GM21619 (cell line): ENCODE results near the gene RRP1B.
A peak's percentile ranks its signal among the peaks of the same experiment; 100 is the strongest.
"Not testable (repeated sequence)": the region's sequence is repeated elsewhere in the genome, so short reads cannot be mapped to it uniquely, and the experiment has no call there.

ENCODE experiments used
- ATAC-seq: cut with Tn5 transposase; IDR thresholded peaks from one replicate; pipeline ENCODE4 v1.9.1; 2021; ENCODE audit not compliant: unreplicated experiment

RRP1B gene

DNA sequence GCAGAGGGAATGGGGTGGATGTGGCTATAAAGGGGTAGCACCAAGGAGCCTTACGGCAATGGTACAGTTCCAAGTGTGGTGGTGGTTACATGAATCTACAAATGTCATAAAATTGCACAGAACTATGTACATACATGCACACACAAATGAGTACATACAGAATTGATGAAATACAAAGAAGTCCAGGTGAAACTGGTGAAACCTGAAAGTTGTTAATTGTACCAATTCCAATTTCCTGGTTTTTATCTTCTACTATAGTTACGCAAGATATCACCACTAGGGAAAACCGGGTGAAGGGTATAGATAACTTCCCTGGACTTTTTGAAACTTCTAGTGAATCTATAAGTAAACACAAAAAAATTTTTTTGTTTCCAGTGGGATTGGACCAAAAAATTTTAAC is 19.0 kb upstream of the RRP1B start:
- no peak for ATAC-seq

DNA sequence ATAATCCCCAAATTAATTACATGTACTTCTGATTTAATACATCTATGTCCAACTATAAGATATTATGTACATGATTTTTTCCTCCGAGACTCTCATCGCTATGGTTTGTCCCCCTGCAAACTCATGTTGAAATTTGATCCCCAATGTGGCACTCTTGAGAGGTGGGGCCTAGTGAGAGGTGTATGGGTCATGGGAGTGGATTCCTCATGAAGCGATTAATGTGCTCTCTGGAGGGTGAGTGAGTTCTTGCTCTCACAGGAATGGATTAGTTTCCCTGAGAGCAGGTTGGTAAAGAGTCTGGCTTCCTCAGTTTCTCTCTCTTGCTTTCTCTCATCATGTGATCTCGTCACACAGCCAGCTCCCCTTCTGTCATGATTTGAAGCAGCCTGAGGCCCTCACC is 16.2 kb upstream of the RRP1B start:
- ATAC-seq = no peak

DNA sequence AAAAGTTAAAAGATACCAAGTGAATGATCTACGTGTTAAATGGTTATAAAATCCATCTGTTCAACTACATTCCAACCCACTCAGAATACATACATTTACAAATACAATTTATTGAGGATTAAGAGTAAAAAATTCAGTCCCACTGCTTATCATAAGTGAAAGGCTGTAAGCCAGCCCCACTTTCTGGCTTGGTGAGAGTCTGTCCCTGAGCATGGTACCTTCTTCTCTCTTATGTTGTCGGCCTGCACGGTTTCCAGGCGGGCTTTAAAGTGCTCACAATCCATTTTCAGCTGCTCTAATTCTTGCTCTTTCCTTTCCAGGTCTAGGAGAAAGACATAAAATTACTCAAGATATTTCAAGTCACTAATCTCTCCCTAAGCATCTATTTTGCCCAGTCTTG is 15.3 kb upstream of the RRP1B start:
- no peak for ATAC-seq

DNA sequence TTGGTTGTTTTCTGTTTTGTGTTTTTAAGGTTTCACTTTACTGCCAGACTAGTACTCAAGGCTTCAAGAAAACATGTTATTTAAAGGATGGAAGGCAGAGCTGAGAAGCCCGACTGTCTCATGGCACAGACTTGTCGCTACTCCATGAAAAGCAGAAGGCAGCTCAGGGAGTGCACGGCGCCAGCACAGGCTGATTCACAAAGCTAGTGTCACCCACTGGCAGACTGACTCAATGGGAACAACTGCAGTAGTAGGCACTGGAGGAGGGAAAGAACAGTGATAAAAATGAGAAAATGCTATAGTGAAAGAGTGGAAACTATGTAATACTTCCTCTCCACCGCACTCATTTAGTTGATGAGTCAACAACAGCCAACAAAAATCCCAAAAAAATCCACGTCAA is 14.8 kb upstream of the RRP1B start:
- ATAC-seq = no peak

DNA sequence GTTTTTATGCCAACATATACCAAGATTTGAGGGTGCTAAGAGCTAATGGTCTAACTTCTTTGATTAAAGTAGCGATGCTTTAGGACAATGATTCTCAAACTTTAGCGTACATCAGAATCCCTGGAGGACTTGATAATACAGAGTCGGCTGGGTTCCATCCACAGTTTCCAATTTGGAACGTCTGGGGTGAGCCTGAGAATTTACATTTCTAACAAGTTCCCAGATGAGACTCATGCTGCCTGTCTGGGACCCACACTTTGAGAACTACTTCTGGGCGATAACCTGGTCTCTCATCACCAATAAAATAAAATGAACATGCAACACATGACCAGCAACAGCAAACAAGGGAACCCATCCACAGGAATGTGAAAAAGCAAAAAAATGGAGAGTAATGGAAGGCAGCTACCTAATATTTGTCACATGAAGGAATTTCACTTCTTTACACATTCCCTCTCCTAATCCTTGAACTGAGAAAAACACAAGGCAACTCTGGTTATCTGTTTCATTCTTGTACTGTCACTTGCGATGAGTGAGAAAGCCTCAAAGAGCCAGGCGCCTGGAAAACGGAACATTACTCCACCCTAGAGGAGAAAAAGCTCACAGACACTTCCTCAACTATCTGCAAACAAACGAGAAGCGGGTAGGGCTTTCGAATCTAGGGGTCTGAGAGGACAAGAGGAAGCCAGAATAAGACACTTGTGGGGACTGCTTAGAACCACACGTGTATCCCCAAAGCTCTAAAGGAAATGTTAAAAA is 14.0 kb upstream of the RRP1B start:
- no peak for ATAC-seq

DNA sequence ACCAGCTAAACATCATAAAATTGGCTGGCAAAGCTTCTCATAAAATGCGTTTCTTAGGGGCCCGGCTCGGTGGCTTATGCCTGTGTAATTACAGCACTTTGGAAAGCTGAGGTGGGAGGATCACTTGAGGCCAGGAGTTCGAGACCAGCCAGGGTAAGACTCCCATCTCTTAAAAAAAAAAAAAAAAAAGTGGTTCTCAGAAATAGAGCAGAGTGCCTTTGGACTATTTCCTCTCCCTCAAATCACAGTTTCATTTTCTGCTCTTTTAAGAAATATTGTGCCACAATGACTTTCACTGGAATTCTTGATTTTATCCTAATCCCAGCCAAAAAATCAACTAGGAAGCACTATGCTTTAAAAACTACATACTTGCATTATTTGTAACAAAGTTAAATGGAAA is 13.4 kb upstream of the RRP1B start:
- ATAC-seq = no peak

DNA sequence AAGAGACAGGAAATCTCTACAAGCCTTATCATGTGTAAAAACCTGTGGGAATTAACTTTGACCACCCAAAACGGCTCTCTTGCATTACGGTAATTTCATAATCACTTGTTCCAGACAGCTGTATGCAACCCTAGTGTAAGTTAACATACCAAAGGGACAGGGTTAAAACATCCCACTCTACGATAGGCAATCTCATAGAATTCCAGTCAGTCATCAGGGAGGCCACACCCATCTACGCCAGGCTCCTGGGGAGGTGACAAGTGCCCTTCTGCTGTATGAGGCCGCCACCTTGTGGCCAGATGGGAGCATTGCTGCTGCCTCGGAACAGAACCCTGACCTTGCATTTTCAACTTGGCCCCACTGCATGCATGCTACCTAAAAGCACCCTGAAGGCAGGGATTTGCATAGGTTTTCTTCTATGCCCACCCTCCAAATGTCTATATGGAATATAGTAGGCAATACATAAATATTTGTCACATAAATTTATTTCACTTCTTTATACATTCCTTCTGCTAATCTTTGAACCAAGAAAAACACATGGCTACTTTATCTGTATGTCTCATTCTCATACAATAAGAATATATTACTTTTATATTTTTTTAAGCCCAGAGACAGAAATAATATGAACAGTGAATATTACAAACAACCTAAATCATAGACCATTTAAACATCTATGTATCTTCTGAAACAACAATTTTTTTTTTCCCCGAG is 12.7 kb upstream of the RRP1B start:
- peak; percentile 81 for ATAC-seq

DNA sequence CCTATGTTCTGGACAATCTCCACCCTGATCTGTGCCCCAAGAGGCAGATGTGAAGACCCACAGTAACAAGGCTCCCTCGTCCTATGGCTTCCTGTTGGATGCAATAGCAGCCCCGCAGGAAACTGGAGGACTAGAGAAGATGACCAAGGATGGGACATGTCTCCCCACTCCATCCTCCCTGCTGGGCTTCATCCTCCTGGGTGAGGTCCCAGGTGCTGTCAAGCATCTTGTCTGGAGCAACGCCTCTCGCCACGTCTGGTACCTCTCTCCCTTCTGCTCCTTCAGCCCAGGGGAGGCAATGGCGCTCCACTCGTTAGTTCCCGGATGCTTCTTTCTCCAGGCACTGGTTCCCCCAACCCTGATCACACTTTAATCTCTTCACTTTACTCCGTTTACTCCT is 11.2 kb upstream of the RRP1B start:
- no peak for ATAC-seq

DNA sequence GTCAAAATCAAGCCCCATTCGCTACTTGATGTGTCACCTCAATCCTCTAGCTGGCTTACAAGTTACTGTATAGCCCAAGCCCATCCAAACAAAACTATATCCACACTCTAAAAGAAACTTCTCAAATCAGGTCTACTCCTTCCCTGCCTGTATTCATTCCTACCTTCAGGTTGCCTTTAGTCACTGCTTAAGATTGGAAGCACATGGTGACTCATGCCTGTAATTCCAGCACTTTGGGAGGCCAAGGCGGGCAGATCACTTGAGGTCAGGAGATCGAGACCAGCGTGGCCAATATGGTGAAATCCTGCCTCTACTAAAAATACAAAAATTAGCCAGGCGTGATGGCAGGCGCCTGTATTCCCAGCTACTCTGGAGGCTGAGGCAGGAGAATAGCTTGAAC is 7.4 kb upstream of the RRP1B start:
- not testable (repeated sequence) for ATAC-seq

DNA sequence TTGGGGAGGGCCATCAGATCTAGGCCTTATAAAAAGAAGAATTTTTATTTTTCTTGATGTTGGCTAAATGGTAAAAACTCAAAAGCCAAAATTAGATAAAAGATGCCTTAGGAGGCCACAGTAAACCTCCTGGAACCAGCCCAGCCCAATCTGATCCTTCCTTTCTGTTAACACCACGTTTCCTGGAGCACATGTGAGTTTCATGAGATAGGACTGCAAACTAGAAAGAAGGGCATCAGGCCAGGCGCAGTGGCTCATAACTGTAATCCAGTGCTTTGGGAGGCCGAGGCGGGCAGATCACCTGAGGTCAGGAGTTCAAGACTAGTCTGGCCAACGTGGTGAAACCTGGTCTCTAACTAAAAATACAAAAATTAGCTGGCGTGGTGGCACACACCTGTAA is 6.7 kb upstream of the RRP1B start:
- ATAC-seq = no peak

DNA sequence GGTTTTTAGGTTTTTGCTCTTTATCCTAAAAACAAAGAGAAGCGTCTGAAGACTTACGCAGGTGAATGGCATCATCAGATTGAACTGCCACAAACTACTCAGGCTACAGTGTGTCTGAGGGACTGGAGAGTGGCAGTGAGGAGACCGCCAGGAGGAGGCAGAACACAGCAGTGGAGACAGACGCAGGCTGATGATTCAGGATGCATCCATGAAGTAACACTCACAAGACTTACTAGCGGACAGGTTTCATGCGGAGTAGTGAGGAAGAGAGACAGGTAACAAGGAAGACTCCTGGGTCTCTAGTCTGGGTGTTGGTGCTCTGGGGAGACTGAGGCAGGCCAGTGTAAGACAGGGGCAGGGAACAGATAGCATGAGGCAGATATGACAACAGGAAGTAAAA is 5.7 kb upstream of the RRP1B start:
- no peak for ATAC-seq

DNA sequence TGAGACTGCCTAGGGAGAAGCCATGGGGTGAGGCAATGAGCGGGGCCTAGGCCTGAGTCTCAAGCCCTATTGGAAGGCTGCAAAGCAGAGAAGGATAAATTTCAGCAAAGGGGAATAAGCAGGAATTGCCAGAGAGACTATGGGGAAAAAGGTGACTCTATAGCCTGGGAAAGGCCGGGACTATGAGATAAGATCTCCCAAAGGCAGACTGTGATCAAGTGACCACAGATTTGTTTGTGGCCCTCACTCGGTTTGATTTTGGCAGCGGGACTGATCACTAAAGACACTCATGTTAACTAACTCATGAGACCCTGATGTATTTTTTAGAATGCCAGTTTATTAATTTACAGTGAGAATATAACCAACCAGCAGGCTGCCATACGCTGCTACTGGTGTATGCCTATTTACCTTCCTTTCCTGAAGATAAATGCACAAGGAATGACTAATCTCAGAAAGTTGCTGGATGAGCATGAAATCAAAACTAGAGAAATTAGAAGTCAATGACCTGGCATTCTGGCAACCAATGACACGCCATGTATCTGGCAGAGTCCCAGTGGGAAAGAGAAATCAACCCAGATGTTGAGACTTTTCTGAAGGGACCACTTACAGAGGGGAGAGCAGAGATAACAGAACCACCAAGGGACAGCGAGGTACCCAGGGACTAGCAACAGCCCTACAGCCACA is 4.4 kb upstream of the RRP1B start:
- no peak for ATAC-seq

DNA sequence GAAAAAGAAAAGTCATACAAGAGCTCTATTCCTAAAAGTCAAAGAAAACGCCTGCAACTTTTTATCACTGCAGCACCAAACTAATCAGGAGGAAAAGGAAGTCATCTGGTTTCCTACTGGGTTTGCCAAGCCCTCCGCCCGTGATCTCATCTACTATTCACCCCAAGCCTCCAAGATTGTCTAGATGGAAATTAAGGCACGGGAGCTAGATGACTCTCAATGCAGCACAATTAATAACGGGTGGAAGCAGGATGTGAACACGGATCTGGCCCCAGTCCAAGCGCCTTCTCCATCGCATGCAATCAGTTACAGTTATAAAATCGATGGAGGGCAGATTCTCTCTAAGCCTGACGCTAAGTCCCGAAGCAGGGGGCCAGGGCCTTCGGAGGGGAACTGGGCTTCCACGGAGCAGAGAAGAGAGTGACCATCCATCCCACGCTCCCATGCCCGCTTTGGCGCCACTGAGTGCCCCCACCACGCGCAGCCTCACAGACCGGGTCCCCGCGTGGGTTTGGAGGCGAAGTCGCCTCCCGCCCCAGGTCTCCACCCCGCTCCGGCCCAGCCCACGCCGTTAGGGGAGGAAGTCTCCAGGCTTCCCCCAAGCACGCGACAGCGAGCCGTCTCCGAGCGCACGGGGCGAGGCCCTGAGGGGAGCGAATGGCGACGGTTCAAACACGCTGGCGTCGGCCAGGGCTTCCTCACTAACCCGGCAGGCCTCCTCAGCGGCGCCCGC is 1.8 kb upstream of the RRP1B start:
- no peak for ATAC-seq

DNA sequence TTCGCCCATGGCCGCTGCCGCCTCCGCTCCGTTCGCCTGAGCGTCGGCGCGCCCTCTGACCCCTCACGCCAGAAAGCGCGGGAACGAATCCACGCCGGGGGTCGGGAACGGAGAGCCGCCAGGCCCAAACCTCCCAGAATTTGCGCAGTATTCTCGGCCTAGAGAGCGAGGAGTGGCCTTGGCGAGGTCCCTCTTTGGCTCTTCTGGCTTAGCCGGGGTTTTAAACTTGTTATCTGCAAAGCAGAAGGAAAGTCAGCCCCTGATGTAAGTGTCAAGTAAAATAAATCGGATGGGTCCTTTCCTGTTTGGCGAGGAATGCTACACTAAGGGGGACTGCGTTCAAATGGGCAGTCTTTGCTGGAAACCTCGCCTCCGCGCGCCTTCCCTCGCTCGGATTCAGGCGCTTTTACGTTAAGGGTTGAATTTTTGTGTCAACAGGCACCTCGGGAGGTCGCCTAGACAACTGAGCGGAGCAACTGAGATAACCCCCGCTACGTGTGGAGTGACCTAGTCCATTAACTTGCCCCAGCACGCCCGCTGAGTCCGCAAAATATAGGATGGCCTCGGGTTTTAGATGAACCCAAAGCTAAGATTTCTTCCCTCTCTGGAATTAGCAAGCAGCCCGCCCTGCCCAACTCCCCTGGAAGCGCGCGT is 1.1 kb upstream of the RRP1B start:
- ATAC-seq = no peak

DNA sequence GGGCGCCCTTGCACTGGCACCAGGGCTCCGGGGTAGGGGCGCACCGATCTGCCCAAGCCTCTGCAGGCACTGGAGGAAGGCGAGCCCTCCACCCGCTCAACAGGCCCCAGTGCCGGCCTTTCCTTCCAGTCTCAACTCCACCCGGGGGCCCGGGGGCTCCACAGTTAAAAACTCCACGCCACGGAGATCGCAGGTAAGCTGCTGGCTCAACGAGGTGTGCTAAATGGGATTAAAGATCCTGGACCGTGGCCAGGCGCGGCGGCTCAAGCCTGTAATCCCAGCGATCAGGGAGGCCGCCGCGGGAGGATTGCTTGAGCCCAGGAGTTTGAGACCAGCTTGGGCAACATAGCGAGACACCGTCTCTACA is 608 bp upstream of the RRP1B start:
- ATAC-seq = no peak

DNA sequence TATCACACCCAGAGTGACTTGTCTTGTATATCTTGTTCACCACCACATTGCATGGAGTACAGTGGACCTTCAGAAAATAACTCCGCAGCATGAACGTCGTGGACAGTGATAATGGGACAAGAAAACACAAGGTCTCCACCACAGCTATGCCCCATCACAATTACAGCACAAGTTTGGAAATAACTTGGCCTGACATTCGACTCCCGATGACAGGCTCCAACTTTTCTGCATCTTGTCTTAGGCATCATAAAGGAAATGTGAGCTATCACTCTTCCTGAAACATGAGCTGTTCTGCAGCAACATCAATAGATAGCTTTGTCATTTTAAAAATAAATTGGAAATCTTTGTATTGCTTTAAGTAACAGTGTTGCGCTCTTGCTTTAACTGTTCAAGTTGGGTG is 2.9 kb downstream of the RRP1B start:
- ATAC-seq = no peak

DNA sequence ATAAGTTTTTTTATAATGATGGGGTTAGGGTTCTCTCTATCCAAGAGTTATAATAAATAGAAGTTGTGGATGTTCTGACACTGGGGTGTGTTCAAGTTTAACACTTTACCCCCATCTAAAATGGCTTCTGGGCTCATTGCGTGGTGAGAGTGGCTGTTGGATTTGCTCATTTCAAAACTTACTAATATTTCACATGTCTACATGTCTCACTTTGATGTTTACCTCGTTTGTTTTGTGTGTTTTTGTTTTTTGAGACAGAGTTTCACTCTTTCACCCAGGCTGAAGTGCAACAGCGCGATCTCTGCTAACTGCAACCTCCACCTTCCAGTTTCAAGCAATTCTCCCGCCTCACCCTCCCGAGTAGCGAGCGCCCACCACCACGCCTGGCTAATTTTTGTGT is 3.7 kb downstream of the RRP1B start:
- no peak for ATAC-seq

DNA sequence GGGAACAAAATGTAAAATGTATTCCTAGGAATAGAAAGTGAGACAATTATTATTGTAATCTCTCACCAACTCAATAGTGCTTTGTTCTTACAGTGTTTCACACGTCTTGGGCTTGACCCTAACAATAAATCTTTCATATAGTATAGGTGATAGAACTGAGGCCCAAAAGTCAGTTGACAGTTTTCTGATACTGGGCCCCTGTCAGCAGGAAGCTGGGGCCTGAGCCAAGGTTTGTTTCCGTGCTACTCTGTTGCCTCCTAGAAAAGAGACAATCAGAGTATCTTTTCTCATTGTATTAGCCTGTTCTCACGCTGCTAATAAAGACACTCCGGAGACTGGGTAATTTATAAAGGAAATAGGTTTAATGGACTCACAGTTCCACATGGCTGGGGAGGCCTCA is 5.0 kb downstream of the RRP1B start:
- no peak for ATAC-seq

DNA sequence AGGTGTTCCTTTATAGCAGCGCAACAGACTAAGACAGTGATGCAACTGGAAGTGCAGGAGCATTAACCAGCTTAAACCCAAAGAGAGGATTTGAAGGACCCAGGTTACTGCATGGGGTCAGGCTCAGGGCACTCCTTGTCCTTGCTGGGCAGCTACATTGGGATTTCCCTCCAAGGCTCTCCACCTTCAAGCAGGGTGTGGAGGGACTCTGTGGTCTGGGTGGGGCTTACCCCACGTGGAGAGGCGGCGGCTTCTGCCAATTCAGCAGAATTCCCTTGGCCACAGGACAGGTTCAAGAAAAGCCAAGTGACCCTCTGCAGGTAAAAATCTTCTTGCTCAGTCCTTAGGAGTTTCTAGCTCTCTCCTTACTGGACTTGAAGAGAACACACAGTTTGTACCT is 6.5 kb downstream of the RRP1B start:
- ATAC-seq = no peak

DNA sequence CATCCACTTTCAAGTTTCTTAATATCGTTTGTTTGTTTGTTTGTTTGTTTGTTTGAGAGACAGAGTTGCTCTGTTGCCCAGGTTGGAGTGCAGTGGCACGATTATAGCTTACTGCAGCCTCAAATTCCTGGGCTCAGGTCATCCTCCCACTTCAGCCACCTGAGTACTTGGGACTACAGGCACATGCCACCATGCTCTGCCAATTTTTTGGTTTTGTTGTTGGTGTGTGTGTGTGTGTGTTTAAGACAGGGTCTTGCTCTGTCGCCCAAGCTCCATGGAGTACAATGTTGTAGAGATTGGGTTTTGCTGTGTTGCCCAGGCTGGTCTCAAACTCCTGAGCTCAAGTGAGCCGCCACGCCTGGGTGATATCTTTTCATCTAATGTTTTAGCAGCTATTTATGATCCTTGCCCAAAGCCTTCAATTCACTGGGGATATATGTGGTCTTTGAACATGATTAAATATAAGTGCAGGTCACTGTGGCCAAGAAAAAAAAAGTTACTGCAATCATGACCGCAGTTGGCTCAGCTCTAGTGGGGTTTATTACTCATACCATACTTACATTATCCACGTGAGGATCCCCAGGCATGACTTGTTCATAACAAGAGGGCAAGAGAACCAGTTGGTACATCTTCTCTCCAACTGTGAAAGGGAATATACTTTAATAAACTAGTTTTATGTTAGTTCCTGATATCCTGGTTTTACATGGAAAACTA is 8.0 kb downstream of the RRP1B start:
- no peak for ATAC-seq
